HG02981 (cell line): ENCODE results near the gene TC2N.
"Not testable (repeated sequence)": the region's sequence is repeated elsewhere in the genome, so short reads cannot be mapped to it uniquely, and the experiment has no call there.

Source experiments
- ATAC-seq: cut with Tn5 transposase; IDR thresholded peaks from one replicate; pipeline ENCODE4 v1.9.1; 2021; ENCODE audit warnings: mild to moderate bottlenecking, moderate library complexity; ENCODE audit not compliant: unreplicated experiment

Gene TC2N

GRCh38 chr14:91889477-91890211 is 22.3 kb upstream of the TC2N start:
- ATAC-seq: no peak

GRCh38 chr14:91888641-91889476 is 21.5 kb upstream of the TC2N start:
- ATAC-seq: no peak

GRCh38 chr14:91886961-91887360 is 19.6 kb upstream of the TC2N start:
- no peak for ATAC-seq

GRCh38 chr14:91885839-91886238 is 18.5 kb upstream of the TC2N start:
- ATAC-seq: no peak

- no peak for ATAC-seq
Observed at GRCh38 chr14:91885113-91885712, 17.9 kb upstream of the TC2N start.

- ATAC-seq: no peak
Observed at GRCh38 chr14:91884664-91885063, 17.3 kb upstream of the TC2N start.

GRCh38 chr14:91883753-91884152 is 16.4 kb upstream of the TC2N start:
- ATAC-seq: no peak

- ATAC-seq: no peak
Observed at GRCh38 chr14:91882776-91883175, 15.4 kb upstream of the TC2N start.

GRCh38 chr14:91882369-91882768 is 15.0 kb upstream of the TC2N start:
- no peak for ATAC-seq

GRCh38 chr14:91879196-91879595 is 11.9 kb upstream of the TC2N start:
- no peak for ATAC-seq

GRCh38 chr14:91878274-91878673 is 10.9 kb upstream of the TC2N start:
- ATAC-seq: no peak

GRCh38 chr14:91877376-91877915 is 10.1 kb upstream of the TC2N start:
- ATAC-seq: no peak

- no peak for ATAC-seq
Observed at GRCh38 chr14:91876492-91876891, 9.2 kb upstream of the TC2N start.

GRCh38 chr14:91875525-91876286 is 8.4 kb upstream of the TC2N start:
- ATAC-seq: no peak

GRCh38 chr14:91873471-91874415 is 6.4 kb upstream of the TC2N start:
- peak; percentile 69 for ATAC-seq

GRCh38 chr14:91872517-91873470 is 5.5 kb upstream of the TC2N start:
- peak; percentile 20 for ATAC-seq

- ATAC-seq: peak; percentile 40
Observed at GRCh38 chr14:91872011-91872501, 4.7 kb upstream of the TC2N start.

GRCh38 chr14:91871401-91871800 is 4.1 kb upstream of the TC2N start:
- not testable (repeated sequence) for ATAC-seq
